K562 (cell line): ENCODE data around the gene FKBP2. TPM values are rescaled to one million over a fixed set of nuclear protein-coding genes. Genes with fewer than 3 reads are reported as not detected.

Experiments used
- E2F3 ChIP-seq: fragments of 250-450 bp; sonication (Bioruptor Pico); IDR thresholded peaks from 2 replicates; pipeline ENCODE4 v1.4.0; 2020; ENCODE audit warnings: mild to moderate bottlenecking
- NCOA4 ChIP-seq: fragments of 450-650 bp; IDR thresholded peaks from 2 replicates; pipeline ENCODE4 v1.6.1; 2018; ENCODE audit warnings: mild to moderate bottlenecking; ENCODE audit not compliant: partially characterized antibody
- NCOA6 ChIP-seq: fragments of 450-650 bp; IDR thresholded peaks from 2 replicates; pipeline ENCODE4 v1.6.1; 2017; ENCODE audit warnings: mild to moderate bottlenecking
- NELFE ChIP-seq: IDR thresholded peaks from 2 replicates; pipeline ENCODE4 v1.6.1; 2011; ENCODE audit warnings: mild to moderate bottlenecking; ENCODE audit not compliant: insufficient read depth, insufficient read length
- NFE2L1 ChIP-seq: fragments of 450-650 bp; IDR thresholded peaks from 2 replicates; pipeline ENCODE4 v1.6.1; 2016; ENCODE audit warnings: missing genetic modification characterization, low read depth, mild to moderate bottlenecking, missing compliant biosample characterization, moderate library complexity, borderline replicate concordance
- NR1H2 ChIP-seq: sonication (generic); formaldehyde crosslinking; IDR thresholded peaks from 2 replicates; pipeline ENCODE4 v1.4.0; 2020; ENCODE audit warnings: mild to moderate bottlenecking, missing genetic modification reagents
- NRF1 ChIP-seq, 2 experiments: fragments of 450-650 bp; IDR thresholded peaks in 1 of 2; conservative IDR thresholded peaks in 1 of 2; 2 replicates each; pipeline ENCODE4 v1.6.1; 2014; ENCODE audit warnings: mild to moderate bottlenecking in 2 of 2
- SMARCA5 ChIP-seq: fragments of 450-650 bp; IDR thresholded peaks from 2 replicates; pipeline ENCODE4 v1.6.1; 2016
- SNRNP70 ChIP-seq: fragments of 200-400 bp; formaldehyde crosslinking; optimal IDR thresholded peaks from 2 replicates; pipeline ENCODE3; 2017; ENCODE audit warnings: low read depth, low read length
- STAG1 ChIP-seq: sonication (generic); formaldehyde crosslinking; IDR thresholded peaks from 2 replicates; pipeline ENCODE4 v1.5.0; 2020; ENCODE audit warnings: missing genetic modification reagents, borderline replicate concordance
- TCF15 ChIP-seq: fragments of 250-450 bp; sonication (Bioruptor Pico); IDR thresholded peaks from 2 replicates; pipeline ENCODE4 v1.8.0; 2022; ENCODE audit warnings: moderate library complexity, mild to moderate bottlenecking, inconsistent platforms
- TEAD2 ChIP-seq: fragments of 450-650 bp; IDR thresholded peaks from 2 replicates; pipeline ENCODE4 v1.6.1; 2016; ENCODE audit warnings: missing genetic modification characterization, control low read depth, missing compliant biosample characterization
- TFAP4 ChIP-seq: sonication (generic); formaldehyde crosslinking; IDR thresholded peaks from 2 replicates; pipeline ENCODE4 v1.8.0; 2022; ENCODE audit warnings: missing genetic modification reagents, mild to moderate bottlenecking, moderate library complexity, borderline replicate concordance
- ZNF232 ChIP-seq: sonication (generic); formaldehyde crosslinking; IDR thresholded peaks from 2 replicates; pipeline ENCODE4 v1.8.0; 2022; ENCODE audit warnings: mild to moderate bottlenecking, missing genetic modification reagents
- ZNF311 ChIP-seq: fragments of 250-450 bp; sonication (Bioruptor Pico); IDR thresholded peaks from 2 replicates; pipeline ENCODE4 v1.4.0; 2020; ENCODE audit warnings: mild to moderate bottlenecking, moderate library complexity
- ZNF75A ChIP-seq: fragments of 450-650 bp; formaldehyde crosslinking; IDR thresholded peaks from 2 replicates; pipeline ENCODE4 v1.4.0; 2020; ENCODE audit warnings: mild to moderate bottlenecking
- ZNF76 ChIP-seq: fragments of 250-450 bp; sonication (Bioruptor Pico); IDR thresholded peaks from 2 replicates; pipeline ENCODE4 v1.4.0; 2020; ENCODE audit warnings: mild to moderate bottlenecking, moderate library complexity, borderline replicate concordance
- polyA plus RNA-seq, 8 experiments: library from polyadenylated mRNA; depleted of rRNA in 4 of 8; stranded (reverse) in 5 of 8; unstranded in 3 of 8; fragments of >200 nt; fragmentation: Nextera tagmentation in 2 of 8; fragmentation: Illumina TruSeq in 1 of 8; extraction: Ambion mirVana in 2 of 8; extraction: Trizol in 1 of 8; gene quantifications; 2 replicates each; pipeline versions ENCODE4 v1.2.1 to v1.2.3, GENCODE V29; 2011 to 2014; ENCODE audit warnings: inconsistent platforms in 1 of 8, missing spikeins in 1 of 8
- total RNA-seq, 7 experiments: library from RNA; depleted of rRNA in 6 of 7; stranded (reverse); fragments of >200 nt in 6 of 7; fragmentation: Illumina TruSeq in 2 of 7; extraction: Trizol in 2 of 7; gene quantifications; 2 replicates each; pipeline versions ENCODE4 v1.2.1 to v1.2.3, GENCODE V29; 2011 to 2021; ENCODE audit warnings: low replicate concordance in 1 of 7
- TF ChIP-seq, protein P1 (sequence below): conservative IDR thresholded peaks from 2 replicates; pipeline ENCODE4 v1.6.1; 2011; ENCODE audit warnings: low read depth, mild to moderate bottlenecking, low read length; ENCODE audit not compliant: control insufficient read depth
- TF ChIP-seq, protein P2 (sequence below): sonication (generic); formaldehyde crosslinking; IDR thresholded peaks from 2 replicates; pipeline ENCODE4 v1.8.1; 2023; ENCODE audit warnings: missing genetic modification reagents, mild to moderate bottlenecking, borderline replicate concordance
- TF ChIP-seq, protein P3 (sequence below): fragments of 250-450 bp; sonication (Bioruptor Pico); IDR thresholded peaks from 2 replicates; pipeline ENCODE4 v1.5.1; 2021; ENCODE audit warnings: mild to moderate bottlenecking

FKBP2 gene
- total and polyA plus RNA-seq, 9 of the 15 experiments (the other 6 are each of a cell fraction or from before 2014, with no cell fraction given) = 3.5 to 151 (median 58.1) TPM

- TF ChIP-seq, protein P1, sequence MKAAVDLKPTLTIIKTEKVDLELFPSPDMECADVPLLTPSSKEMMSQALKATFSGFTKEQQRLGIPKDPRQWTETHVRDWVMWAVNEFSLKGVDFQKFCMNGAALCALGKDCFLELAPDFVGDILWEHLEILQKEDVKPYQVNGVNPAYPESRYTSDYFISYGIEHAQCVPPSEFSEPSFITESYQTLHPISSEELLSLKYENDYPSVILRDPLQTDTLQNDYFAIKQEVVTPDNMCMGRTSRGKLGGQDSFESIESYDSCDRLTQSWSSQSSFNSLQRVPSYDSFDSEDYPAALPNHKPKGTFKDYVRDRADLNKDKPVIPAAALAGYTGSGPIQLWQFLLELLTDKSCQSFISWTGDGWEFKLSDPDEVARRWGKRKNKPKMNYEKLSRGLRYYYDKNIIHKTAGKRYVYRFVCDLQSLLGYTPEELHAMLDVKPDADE = peak; percentile 56; the same call in 1 of the 2 replicates
- TF ChIP-seq STAG1 = no peak
- no peak for TF ChIP-seq NELFE
- no peak for TF ChIP-seq NRF1 (conservative IDR thresholded peaks at IDR 0.05 in 1 of 2, IDR thresholded peaks at IDR 0.05 in 1 of 2)
- TF ChIP-seq NCOA6 = no peak
- TF ChIP-seq TFAP4 (CRISPR knock-in tag) = 0 out of 2 replicates have a peak, but pooled peaks have one; percentile 38
- no peak for TF ChIP-seq NCOA4
- TF ChIP-seq, protein P2, sequence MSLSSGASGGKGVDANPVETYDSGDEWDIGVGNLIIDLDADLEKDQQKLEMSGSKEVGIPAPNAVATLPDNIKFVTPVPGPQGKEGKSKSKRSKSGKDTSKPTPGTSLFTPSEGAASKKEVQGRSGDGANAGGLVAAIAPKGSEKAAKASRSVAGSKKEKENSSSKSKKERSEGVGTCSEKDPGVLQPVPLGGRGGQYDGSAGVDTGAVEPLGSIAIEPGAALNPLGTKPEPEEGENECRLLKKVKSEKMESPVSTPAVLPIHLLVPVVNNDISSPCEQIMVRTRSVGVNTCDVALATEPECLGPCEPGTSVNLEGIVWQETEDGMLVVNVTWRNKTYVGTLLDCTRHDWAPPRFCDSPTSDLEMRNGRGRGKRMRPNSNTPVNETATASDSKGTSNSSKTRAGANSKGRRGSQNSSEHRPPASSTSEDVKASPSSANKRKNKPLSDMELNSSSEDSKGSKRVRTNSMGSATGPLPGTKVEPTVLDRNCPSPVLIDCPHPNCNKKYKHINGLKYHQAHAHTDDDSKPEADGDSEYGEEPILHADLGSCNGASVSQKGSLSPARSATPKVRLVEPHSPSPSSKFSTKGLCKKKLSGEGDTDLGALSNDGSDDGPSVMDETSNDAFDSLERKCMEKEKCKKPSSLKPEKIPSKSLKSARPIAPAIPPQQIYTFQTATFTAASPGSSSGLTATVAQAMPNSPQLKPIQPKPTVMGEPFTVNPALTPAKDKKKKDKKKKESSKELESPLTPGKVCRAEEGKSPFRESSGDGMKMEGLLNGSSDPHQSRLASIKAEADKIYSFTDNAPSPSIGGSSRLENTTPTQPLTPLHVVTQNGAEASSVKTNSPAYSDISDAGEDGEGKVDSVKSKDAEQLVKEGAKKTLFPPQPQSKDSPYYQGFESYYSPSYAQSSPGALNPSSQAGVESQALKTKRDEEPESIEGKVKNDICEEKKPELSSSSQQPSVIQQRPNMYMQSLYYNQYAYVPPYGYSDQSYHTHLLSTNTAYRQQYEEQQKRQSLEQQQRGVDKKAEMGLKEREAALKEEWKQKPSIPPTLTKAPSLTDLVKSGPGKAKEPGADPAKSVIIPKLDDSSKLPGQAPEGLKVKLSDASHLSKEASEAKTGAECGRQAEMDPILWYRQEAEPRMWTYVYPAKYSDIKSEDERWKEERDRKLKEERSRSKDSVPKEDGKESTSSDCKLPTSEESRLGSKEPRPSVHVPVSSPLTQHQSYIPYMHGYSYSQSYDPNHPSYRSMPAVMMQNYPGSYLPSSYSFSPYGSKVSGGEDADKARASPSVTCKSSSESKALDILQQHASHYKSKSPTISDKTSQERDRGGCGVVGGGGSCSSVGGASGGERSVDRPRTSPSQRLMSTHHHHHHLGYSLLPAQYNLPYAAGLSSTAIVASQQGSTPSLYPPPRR (CRISPR knock-in tag) = no peak
- no peak for TF ChIP-seq SMARCA5
- no peak for TF ChIP-seq NFE2L1
- no peak for TF ChIP-seq ZNF311 (CRISPR knock-in tag)
- TF ChIP-seq ZNF75A (CRISPR knock-in tag) = no peak
- TF ChIP-seq SNRNP70 = no peak
- TF ChIP-seq, protein P3, sequence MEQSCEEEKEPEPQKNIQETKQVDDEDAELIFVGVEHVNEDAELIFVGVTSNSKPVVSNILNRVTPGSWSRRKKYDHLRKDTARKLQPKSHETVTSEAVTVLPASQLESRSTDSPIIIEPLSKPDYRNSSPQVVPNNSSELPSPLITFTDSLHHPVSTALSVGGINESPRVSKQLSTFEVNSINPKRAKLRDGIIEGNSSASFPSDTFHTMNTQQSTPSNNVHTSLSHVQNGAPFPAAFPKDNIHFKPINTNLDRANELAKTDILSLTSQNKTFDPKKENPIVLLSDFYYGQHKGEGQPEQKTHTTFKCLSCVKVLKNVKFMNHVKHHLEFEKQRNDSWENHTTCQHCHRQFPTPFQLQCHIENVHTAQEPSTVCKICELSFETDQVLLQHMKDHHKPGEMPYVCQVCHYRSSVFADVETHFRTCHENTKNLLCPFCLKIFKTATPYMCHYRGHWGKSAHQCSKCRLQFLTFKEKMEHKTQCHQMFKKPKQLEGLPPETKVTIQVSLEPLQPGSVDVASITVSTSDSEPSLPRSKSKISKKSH = no peak
- TF ChIP-seq NR1H2 (CRISPR knock-in tag) = no peak
- no peak for TF ChIP-seq ZNF76
- no peak for TF ChIP-seq E2F3 (CRISPR knock-in tag)
- TF ChIP-seq TCF15 (CRISPR knock-in tag) = no peak
- no peak for TF ChIP-seq TEAD2 (tag)
- TF ChIP-seq ZNF232 (CRISPR knock-in tag) = no peak
Observed at GRCh38 chr11:64251016-64251752, 10.3 kb downstream of the FKBP2 start, which contains the start of gene PLCB3 (continued).
